HCT116 (cell line): ENCODE measurements around the gene SOCS7. TPM values are rescaled to one million over a fixed set of nuclear protein-coding genes. Genes with fewer than 3 reads are reported as not detected.

Experiments used
- ATAC-seq: fragments of 200-7000 bp; cut with Tn5 transposase; 2 replicates; pipeline ENCODE4 v1.9.1; 2020; ENCODE audit warnings: mild to moderate bottlenecking, moderate library complexity
- BruUV-seq: library from RNA; stranded (reverse); fragments of 400-500 nt; replicated peaks from 2 replicates; lab custom pipeline; 2021; lab: Mats Ljungman, UMichigan
- CTCF ChIA-PET: fragments of 300-600 bp; sonication (Branson Sonifier 250); formaldehyde crosslinking; loops from one replicate; lab custom pipeline; 2021; ENCODE audit warnings: antibody characterized with exemption; lab: Charles Lee
- POLR2A ChIA-PET: fragments of 300-600, 350-600 bp; sonication (Branson Sonifier 250); formaldehyde crosslinking; loops from one replicate; lab custom pipeline; 2021; ENCODE audit warnings: antibody characterized with exemption; lab: Charles Lee
- RAD21 ChIA-PET, 2 experiments: fragments of 300-600 bp; sonication (Branson Sonifier 250); formaldehyde crosslinking; loops; one replicate each; lab custom pipeline; 2023; ENCODE audit warnings: low total read pairs in 2 of 2; ENCODE audit not compliant: uncharacterized antibody in 2 of 2, unreplicated experiment in 2 of 2, low non-redundant PET in 1 of 2; lab: Charles Lee
- DNase-seq: peaks from one replicate; pipeline ENCODE4 v3.0.0-alpha.2; 2010; ENCODE audit warnings: low read depth, low spot score
- H2AFZ ChIP-seq: fragments of 200-600 bp; shearing (Covaris generic), sonication (generic); 2 replicates; pipeline ENCODE4 v1.6.1; 2017; ENCODE audit warnings: low read depth, mixed run types, mixed read lengths, antibody characterized with exemption, low read length; ENCODE audit not compliant: poor library complexity, severe bottlenecking
- H3K27ac ChIP-seq: 2 replicates; pipeline ENCODE4 v1.5.1; 2012; ENCODE audit warnings: low read depth, low read length
- H3K27me3 ChIP-seq: fragments of 200-600 bp; sonication (generic); 2 replicates; pipeline ENCODE4 v1.6.1; 2016; ENCODE audit warnings: mixed run types, low read length, mixed read lengths; ENCODE audit not compliant: insufficient read depth
- H3K36me3 ChIP-seq, 2 experiments: fragments of 200-500 bp in 1 of 2; fragments of 200-600 bp in 1 of 2; sonication (Bioruptor generic) in 1 of 2; sonication (generic) in 1 of 2; 2 replicates each; pipeline versions ENCODE4 v1.5.1 to v1.6.1; 2014 to 2016; ENCODE audit warnings: low read length in 2 of 2, inconsistent platforms in 1 of 2, mixed read lengths in 1 of 2, mixed run types in 1 of 2; ENCODE audit not compliant: insufficient read depth in 2 of 2, control insufficient read depth in 1 of 2
- H3K4me1 ChIP-seq, 2 experiments: fragments of 200-600 bp in 1 of 2; sonication (generic) in 1 of 2; 2 replicates each; pipeline versions ENCODE4 v1.5.1 to v1.6.1; 2012 to 2017; ENCODE audit warnings: low read length in 2 of 2, inconsistent platforms in 1 of 2, mild to moderate bottlenecking in 1 of 2, mixed read lengths in 1 of 2, mixed run types in 1 of 2, moderate library complexity in 1 of 2; ENCODE audit not compliant: insufficient read depth in 2 of 2, control insufficient read depth in 1 of 2
- H3K4me2 ChIP-seq: fragments of 200-600 bp; sonication (generic); 2 replicates; pipeline ENCODE4 v1.6.1; 2017; ENCODE audit warnings: mixed run types, low read length, mixed read lengths
- H3K4me3 ChIP-seq, 2 experiments: fragments of 200-600 bp in 1 of 2; sonication (generic) in 1 of 2; replicated peaks in 1 of 2; 2 replicates each; pipeline ENCODE4 v1.5.1; 2011 to 2016; ENCODE audit warnings: low read length in 2 of 2, control low read depth in 1 of 2, low read depth in 1 of 2, mild to moderate bottlenecking in 1 of 2, mixed read lengths in 1 of 2, mixed run types in 1 of 2
- H3K79me2 ChIP-seq: fragments of 200-600 bp; sonication (generic); 2 replicates; pipeline ENCODE4 v1.6.1; 2017; ENCODE audit warnings: mild to moderate bottlenecking, mixed run types, low read length, moderate library complexity, mixed read lengths; ENCODE audit not compliant: insufficient read depth
- H3K9ac ChIP-seq: fragments of 200-600 bp; sonication (generic); 2 replicates; pipeline ENCODE4 v1.6.1; 2016; ENCODE audit warnings: low read length, mixed read lengths
- H3K9me2 ChIP-seq: fragments of 200-600 bp; sonication (generic), shearing (Covaris generic); 2 replicates; pipeline ENCODE4 v1.6.1; 2017; ENCODE audit warnings: mixed run types, mild to moderate bottlenecking, moderate library complexity; ENCODE audit not compliant: insufficient read depth
- H3K9me3 ChIP-seq, 2 experiments: fragments of 200-500 bp in 1 of 2; fragments of 200-600 bp in 1 of 2; sonication (Bioruptor generic) in 1 of 2; sonication (generic) in 1 of 2; 2 replicates each; pipeline ENCODE4 v1.6.1; 2014 to 2017; ENCODE audit warnings: low read length in 2 of 2, mixed read lengths in 2 of 2, inconsistent platforms in 1 of 2, low read depth in 1 of 2, mild to moderate bottlenecking in 1 of 2, mixed run types in 1 of 2, moderate library complexity in 1 of 2; ENCODE audit not compliant: control insufficient read depth in 1 of 2, insufficient read depth in 1 of 2
- H4K20me1 ChIP-seq: fragments of 200-600 bp; sonication (generic), shearing (Covaris generic); 2 replicates; pipeline ENCODE4 v1.6.1; 2017; ENCODE audit warnings: mixed run types, mild to moderate bottlenecking, moderate library complexity; ENCODE audit not compliant: insufficient read depth
- CEBPB ChIP-seq: IDR thresholded peaks from 2 replicates; pipeline ENCODE4 v1.6.1; 2012; ENCODE audit warnings: low read depth
- EGR1 ChIP-seq: IDR thresholded peaks from 2 replicates; pipeline ENCODE4 v1.6.1; 2012; ENCODE audit warnings: low read depth
- EZH2phosphoT487 ChIP-seq: fragments of 200-600 bp; IDR thresholded peaks from 2 replicates; pipeline ENCODE4 v1.6.1; 2018; ENCODE audit warnings: antibody characterized with exemption, borderline replicate concordance
- FOSL1 ChIP-seq: IDR thresholded peaks from 2 replicates; pipeline ENCODE4 v1.6.1; 2012; ENCODE audit warnings: low read depth
- JUND ChIP-seq: IDR thresholded peaks from 2 replicates; pipeline ENCODE4 v1.6.1; 2012
- POLR2AphosphoS5 ChIP-seq: IDR thresholded peaks from 2 replicates; pipeline ENCODE4 v1.6.1; 2011; ENCODE audit warnings: mild to moderate bottlenecking, low read depth, low read length, moderate library complexity
- RAD21 ChIP-seq: IDR thresholded peaks from 2 replicates; pipeline ENCODE4 v1.6.1; 2012; ENCODE audit warnings: low read depth, mild to moderate bottlenecking
- SIN3A ChIP-seq: IDR thresholded peaks from 2 replicates; pipeline ENCODE4 v1.6.1; 2012; ENCODE audit warnings: low read depth
- SRF ChIP-seq: IDR thresholded peaks from 2 replicates; pipeline ENCODE4 v1.6.1; 2012; ENCODE audit warnings: low read depth
- TCF7L2 ChIP-seq: IDR thresholded peaks from 2 replicates; pipeline ENCODE4 v1.7.0; 2011; ENCODE audit warnings: borderline replicate concordance, inconsistent platforms; ENCODE audit not compliant: insufficient read depth, insufficient read length; ENCODE audit errors: extremely low read depth
- YY1 ChIP-seq: IDR thresholded peaks from 2 replicates; pipeline ENCODE4 v1.6.1; 2011; ENCODE audit warnings: low read length, low read depth, moderate library complexity, mild to moderate bottlenecking; ENCODE audit not compliant: insufficient replicate concordance; ENCODE audit errors: extremely low read depth
- intact Hi-C: fragments of 100-400 bp; cut with micrococcal nuclease; formaldehyde crosslinking; loops from 2 replicates; pipeline ENCODE4 v1.10.0; 2022
- total RNA-seq: library from RNA; stranded (reverse); gene quantifications from one replicate; pipeline ENCODE4 v1.2.1, GENCODE V29; 2021; ENCODE audit not compliant: unreplicated experiment
- TF ChIP-seq, protein P1 (sequence below): IDR thresholded peaks from 2 replicates; pipeline ENCODE4 v1.6.1; 2012
- TF ChIP-seq, protein P2 (sequence below): IDR thresholded peaks from 2 replicates; pipeline ENCODE4 v1.6.1; 2012; ENCODE audit warnings: low read depth
- TF ChIP-seq, protein P3 (sequence below): IDR thresholded peaks from 2 replicates; pipeline ENCODE4 v1.6.1; 2012

Gene SOCS7
- total RNA-seq, 1 experiment from 2014 or later: 49.9 TPM

DNA sequence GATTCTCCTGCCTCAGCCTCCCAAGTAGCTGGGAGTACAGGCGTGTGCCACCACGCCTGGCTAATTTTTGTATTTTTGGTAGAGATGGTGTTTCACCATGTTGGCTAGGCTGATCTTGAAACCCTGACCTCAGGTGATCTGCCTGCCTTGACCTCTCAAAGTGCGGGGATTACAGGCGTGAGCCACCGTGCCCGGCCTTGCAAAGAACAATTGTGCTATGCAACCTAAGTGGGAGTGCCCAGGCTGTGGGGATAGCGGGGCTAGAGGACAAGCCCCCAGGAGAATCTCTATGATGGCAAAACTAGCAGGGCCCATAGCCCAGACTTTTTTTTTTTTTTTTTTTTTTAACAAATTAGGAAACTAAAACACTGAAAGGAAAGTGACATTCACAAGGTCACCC lies 5.9 kb upstream of the SOCS7 start:
- intact Hi-C loops: no loop called here
- ATAC-seq (no peak), DNase-seq (no peak)
- Histone ChIP-seq H3K9ac (no peak overlapping the region), H3K4me2 (no peak overlapping the region), H3K4me3 (no peak overlapping the region), H3K9me3 (no peaks in the 10 kb centered on the region), H3K4me1 (peaks cover 5 to 17% of the 10 kb centered on the region in 2 experiments; a peak in 3 of 4 replicates), H4K20me1 (no peaks in the 10 kb centered on the region), H3K27ac (no peak overlapping the region), H3K27me3 (no peaks in the 10 kb centered on the region), H3K9me2 (no peaks in the 10 kb centered on the region), H3K79me2 (no peaks in the 10 kb centered on the region), H2AFZ (no peak overlapping the region), H3K36me3 (no peaks in the 10 kb centered on the region)
- no TSS peak for BruUV-seq
- TF ChIP-seq SIN3A: no peak
- no peak for TF ChIP-seq FOSL1
- TF ChIP-seq, protein P1, sequence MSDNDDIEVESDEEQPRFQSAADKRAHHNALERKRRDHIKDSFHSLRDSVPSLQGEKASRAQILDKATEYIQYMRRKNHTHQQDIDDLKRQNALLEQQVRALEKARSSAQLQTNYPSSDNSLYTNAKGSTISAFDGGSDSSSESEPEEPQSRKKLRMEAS: no peak
- no peak for TF ChIP-seq CEBPB
- TF ChIP-seq EZH2phosphoT487: no peak
- TF ChIP-seq POLR2AphosphoS5: no peak
- RAD21 ChIA-PET: no interaction called here
- POLR2A ChIA-PET: no interaction called here
- CTCF ChIA-PET: no interaction called here

DNA sequence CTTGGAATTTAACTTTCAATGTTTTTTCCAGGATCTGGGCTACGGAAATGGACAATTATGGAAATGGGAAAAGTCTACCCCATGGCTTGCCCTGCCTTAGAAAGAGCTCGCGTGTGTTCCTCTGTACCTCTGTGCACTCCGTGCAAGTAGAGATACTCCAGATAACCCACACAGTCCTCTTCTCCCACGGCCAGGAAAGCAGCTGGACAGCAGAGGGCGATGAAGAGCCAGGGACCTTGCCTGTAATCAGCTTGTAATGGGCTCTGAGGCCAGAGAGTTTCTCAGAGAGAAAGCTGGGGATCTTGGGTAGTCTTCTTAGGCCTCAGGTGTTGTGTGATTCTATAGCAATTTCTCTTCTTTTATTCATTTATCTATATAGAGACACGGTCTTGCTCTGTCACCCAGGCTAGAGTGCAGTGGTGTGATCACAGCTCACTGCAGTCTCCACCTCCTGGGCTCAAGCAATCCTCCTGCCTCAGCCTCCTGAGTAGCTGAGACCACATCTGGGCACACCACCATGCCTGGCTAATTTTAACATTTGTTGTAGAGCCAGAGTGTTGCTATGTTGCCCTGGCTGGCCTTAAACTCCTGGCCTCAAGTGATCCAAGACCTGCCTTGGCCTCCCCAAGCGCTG lies 2.4 kb upstream of the SOCS7 start:
- ChIA-PET POLR2A (interaction anchor here (2.0 kb wide), 1 partner anchor 65 kb away, joined by 13 read pairs; no protein-coding TSS in a partner anchor), RAD21 (interaction anchor here (1.0 to 1.5 kb wide), 3 partner anchors 54 to 65 kb away, joined by 5 to 16 read pairs (median 5); no protein-coding TSS in a partner anchor), CTCF (interaction anchor here (0.6 to 3.9 kb wide), 26 partner anchors 8 to 318 kb away, joined by 3 to 65 read pairs (median 4); no protein-coding TSS in a partner anchor)
- peak; percentile 56 for DNase-seq
- Histone ChIP-seq H3K36me3 (no peaks in the 10 kb centered on the region), H3K4me3 (no peak overlapping the region), H3K27ac (no peak overlapping the region), H3K9me3 (no peaks in the 10 kb centered on the region), H3K4me2 (no peak overlapping the region), H2AFZ (no peak overlapping the region), H3K9me2 (no peaks in the 10 kb centered on the region), H3K9ac (no peak overlapping the region), H3K27me3 (no peaks in the 10 kb centered on the region), H3K4me1 (peaks cover 4 to 32% of the 10 kb centered on the region in 2 experiments; a peak in 3 of 4 replicates), H3K79me2 (peaks cover 15% of the 10 kb centered on the region), H4K20me1 (no peaks in the 10 kb centered on the region)
- ATAC-seq: peak; percentile 66
- intact Hi-C loops: loop anchor here (1.0 to 2.0 kb wide), 2 partner anchors 65 to 318 kb away; no protein-coding TSS in a partner anchor
- no TSS peak for BruUV-seq
- TF ChIP-seq SIN3A (no peak), JUND (no peak), EZH2phosphoT487 (no peak), RAD21 (peak; percentile 82), TCF7L2 (no peak), EGR1 (no peak), SRF (no peak), YY1 (peak; percentile 57), POLR2AphosphoS5 (0 out of 2 replicates have a peak, but pooled peaks have one; percentile 25)
- TF ChIP-seq, protein P2, sequence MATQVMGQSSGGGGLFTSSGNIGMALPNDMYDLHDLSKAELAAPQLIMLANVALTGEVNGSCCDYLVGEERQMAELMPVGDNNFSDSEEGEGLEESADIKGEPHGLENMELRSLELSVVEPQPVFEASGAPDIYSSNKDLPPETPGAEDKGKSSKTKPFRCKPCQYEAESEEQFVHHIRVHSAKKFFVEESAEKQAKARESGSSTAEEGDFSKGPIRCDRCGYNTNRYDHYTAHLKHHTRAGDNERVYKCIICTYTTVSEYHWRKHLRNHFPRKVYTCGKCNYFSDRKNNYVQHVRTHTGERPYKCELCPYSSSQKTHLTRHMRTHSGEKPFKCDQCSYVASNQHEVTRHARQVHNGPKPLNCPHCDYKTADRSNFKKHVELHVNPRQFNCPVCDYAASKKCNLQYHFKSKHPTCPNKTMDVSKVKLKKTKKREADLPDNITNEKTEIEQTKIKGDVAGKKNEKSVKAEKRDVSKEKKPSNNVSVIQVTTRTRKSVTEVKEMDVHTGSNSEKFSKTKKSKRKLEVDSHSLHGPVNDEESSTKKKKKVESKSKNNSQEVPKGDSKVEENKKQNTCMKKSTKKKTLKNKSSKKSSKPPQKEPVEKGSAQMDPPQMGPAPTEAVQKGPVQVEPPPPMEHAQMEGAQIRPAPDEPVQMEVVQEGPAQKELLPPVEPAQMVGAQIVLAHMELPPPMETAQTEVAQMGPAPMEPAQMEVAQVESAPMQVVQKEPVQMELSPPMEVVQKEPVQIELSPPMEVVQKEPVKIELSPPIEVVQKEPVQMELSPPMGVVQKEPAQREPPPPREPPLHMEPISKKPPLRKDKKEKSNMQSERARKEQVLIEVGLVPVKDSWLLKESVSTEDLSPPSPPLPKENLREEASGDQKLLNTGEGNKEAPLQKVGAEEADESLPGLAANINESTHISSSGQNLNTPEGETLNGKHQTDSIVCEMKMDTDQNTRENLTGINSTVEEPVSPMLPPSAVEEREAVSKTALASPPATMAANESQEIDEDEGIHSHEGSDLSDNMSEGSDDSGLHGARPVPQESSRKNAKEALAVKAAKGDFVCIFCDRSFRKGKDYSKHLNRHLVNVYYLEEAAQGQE: no peak
- TF ChIP-seq, protein P3, sequence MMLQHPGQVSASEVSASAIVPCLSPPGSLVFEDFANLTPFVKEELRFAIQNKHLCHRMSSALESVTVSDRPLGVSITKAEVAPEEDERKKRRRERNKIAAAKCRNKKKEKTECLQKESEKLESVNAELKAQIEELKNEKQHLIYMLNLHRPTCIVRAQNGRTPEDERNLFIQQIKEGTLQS: no peak
